ENCODE measurements around the gene SDC3. TPM values are rescaled to one million over a fixed set of nuclear protein-coding genes. Genes with fewer than 3 reads are reported as not detected.

SDC3 gene
- polyA plus RNA-seq, 1 experiment = 18.0 TPM

GRCh38 chr1:30919025-30919881, 10.7 kb upstream of the SDC3 start:
- TF ChIP-seq CTCF (IDR thresholded peaks at IDR 0.05; ENCODE audit: insufficient read depth, low read depth, low read length) = no peak
- Histone ChIP-seq H3K4me3 (ENCODE audit: low read depth, low read length) (no peak overlapping the region), H3K36me3 (ENCODE audit: control insufficient read depth, insufficient read depth, low read length) (no peaks in the 10 kb centered on the region), H3K27me3 (ENCODE audit: control insufficient read depth, insufficient read depth, low read length) (no peaks in the 10 kb centered on the region)
- ChIA-PET POLR2A (interaction anchor here (0.7 kb wide), 1 partner anchor 43 kb away, joined by 7 read pairs; no protein-coding TSS in a partner anchor), CTCF (interaction anchor here (0.8 to 6.8 kb wide), 9 partner anchors 8 to 199 kb away, joined by 3 to 44 read pairs (median 5); partner anchors contain the start of gene MATN1)
- DNase-seq (ENCODE audit: low read depth) = no peak

- Histone ChIP-seq H3K27me3 (ENCODE audit: control insufficient read depth, insufficient read depth, low read length) (no peaks in the 10 kb centered on the region), H3K4me3 (ENCODE audit: low read depth, low read length) (no peak overlapping the region), H3K36me3 (ENCODE audit: control insufficient read depth, insufficient read depth, low read length) (no peaks in the 10 kb centered on the region)
- CTCF ChIA-PET = interaction anchor here (1.9 to 8.6 kb wide), 4 partner anchors 115 to 196 kb away, joined by 8 to 548 read pairs (median 176); no protein-coding TSS in a partner anchor
- POLR2A ChIA-PET = no interaction called here
- no peak for DNase-seq (ENCODE audit: low read depth)
- no peak for TF ChIP-seq CTCF (IDR thresholded peaks at IDR 0.05; ENCODE audit: insufficient read depth, low read depth, low read length)
Measured at GRCh38 chr1:30916296-30916695, 7.7 kb upstream of the SDC3 start.

DNA sequence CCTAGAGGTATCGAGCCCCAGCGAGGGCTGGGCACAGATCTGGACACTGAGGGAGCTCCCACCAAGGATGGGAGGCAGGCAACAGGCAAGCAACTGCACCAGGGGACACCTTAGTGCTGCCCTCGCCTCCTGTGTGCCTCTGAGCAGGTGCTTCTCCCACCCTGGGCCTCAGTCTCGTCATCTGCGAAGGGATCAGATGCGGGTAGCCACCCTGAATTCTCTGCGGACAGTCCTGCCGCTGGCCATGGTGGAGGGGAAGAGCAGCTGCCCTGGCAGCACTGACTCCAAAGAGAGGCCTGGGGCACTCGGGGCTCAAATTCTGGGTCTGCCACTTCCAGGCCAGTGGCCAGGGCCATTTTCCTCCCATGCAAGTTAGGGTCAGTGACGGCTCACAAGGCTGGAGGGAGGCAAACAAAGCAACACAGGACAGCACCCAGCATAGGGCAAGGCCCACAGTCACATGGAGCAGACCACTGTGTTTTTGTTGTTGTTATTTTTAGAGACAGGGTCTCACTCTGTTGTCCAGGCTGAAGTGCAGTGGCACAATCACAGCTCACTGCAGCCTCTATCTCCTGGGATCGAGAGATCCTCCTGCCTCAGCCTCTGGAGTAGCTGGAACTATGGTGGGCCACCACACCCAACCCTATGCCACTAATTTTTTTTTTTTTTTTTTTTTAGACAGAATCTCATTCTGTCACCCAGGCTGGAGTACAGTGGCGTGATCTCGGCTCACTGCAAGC, 7.1 kb upstream of the SDC3 start:
- TF ChIP-seq CTCF (IDR thresholded peaks at IDR 0.05; ENCODE audit: insufficient read depth, low read depth, low read length) = no peak
- DNase-seq (ENCODE audit: low read depth) = no peak
- POLR2A ChIA-PET = no interaction called here
- no peaks in the 10 kb centered on the region for H3K36me3 ChIP-seq (ENCODE audit: control insufficient read depth, insufficient read depth, low read length)
- no peaks in the 10 kb centered on the region for H3K27me3 ChIP-seq (ENCODE audit: control insufficient read depth, insufficient read depth, low read length)
- H3K4me3 ChIP-seq (ENCODE audit: low read depth, low read length) = no peak overlapping the region
- CTCF ChIA-PET = interaction anchor here (2.2 to 8.6 kb wide), 4 partner anchors 14 to 195 kb away, joined by 10 to 548 read pairs (median 176); no protein-coding TSS in a partner anchor

- no peak overlapping the region for H3K4me3 ChIP-seq (ENCODE audit: low read depth, low read length)
- H3K36me3 ChIP-seq (ENCODE audit: control insufficient read depth, insufficient read depth, low read length) = no peaks in the 10 kb centered on the region
- no peak for TF ChIP-seq CTCF (IDR thresholded peaks at IDR 0.05; ENCODE audit: insufficient read depth, low read depth, low read length)
- no peak for DNase-seq (ENCODE audit: low read depth)
- ChIA-PET POLR2A (no interaction called here), CTCF (interaction anchor here (0.6 to 8.6 kb wide), 5 partner anchors 14 to 249 kb away, joined by 3 to 548 read pairs (median 90); no protein-coding TSS in a partner anchor)
- no peaks in the 10 kb centered on the region for H3K27me3 ChIP-seq (ENCODE audit: control insufficient read depth, insufficient read depth, low read length)
Measured at GRCh38 chr1:30914931-30915330, 6.4 kb upstream of the SDC3 start.

DNA sequence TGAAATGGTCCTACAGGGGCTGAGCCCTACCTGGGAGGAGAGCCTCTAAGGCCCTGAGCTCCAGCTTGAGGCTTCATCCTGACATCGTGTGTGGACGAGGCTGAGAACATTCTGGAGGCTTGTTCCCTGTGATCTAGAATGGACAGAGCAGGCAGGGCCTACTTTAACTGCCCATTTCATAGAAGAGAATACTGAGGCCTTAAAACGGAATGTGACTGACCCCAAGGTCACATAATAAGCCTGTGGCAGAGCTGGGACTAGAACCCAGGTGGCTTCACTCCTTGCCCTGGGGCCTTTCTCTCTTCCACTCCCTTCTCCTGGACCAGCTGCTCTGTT, 6.0 kb upstream of the SDC3 start:
- CTCF ChIA-PET = interaction anchor here (0.6 to 8.6 kb wide), 6 partner anchors 15 to 249 kb away, joined by 3 to 548 read pairs (median 50); no protein-coding TSS in a partner anchor
- Histone ChIP-seq H3K4me3 (ENCODE audit: low read depth, low read length) (no peak overlapping the region), H3K27me3 (ENCODE audit: control insufficient read depth, insufficient read depth, low read length) (no peaks in the 10 kb centered on the region), H3K36me3 (ENCODE audit: control insufficient read depth, insufficient read depth, low read length) (no peaks in the 10 kb centered on the region)
- no peak for TF ChIP-seq CTCF (IDR thresholded peaks at IDR 0.05; ENCODE audit: insufficient read depth, low read depth, low read length)
- POLR2A ChIA-PET = no interaction called here
- no peak for DNase-seq (ENCODE audit: low read depth)
